Type B pancreatic cell (in vitro differentiated cells): ENCODE data around the gene CCDC9B. TPM values are rescaled to one million over a fixed set of nuclear protein-coding genes. Genes with fewer than 3 reads are reported as not detected.

ENCODE experiments used
- DNase-seq: peaks from one replicate; pipeline ENCODE4 v3.0.0; 2021; ENCODE audit warnings: mixed read lengths; ENCODE audit not compliant: unreplicated experiment; ENCODE audit errors: extremely low spot score
- H3K27ac Mint-ChIP-seq: 2 replicates; pipeline ENCODE4 v1.8.0; 2021; ENCODE audit warnings: mild to moderate bottlenecking, mixed read lengths
- H3K27me3 Mint-ChIP-seq: 2 replicates; pipeline ENCODE4 v1.8.0; 2021; ENCODE audit warnings: mixed read lengths
- H3K36me3 Mint-ChIP-seq: 2 replicates; pipeline ENCODE4 v1.8.0; 2021; ENCODE audit warnings: mixed read lengths
- H3K4me1 Mint-ChIP-seq: one replicate; pipeline ENCODE4 v1.8.0; 2021; ENCODE audit warnings: mixed read lengths; ENCODE audit not compliant: unreplicated experiment
- H3K4me3 Mint-ChIP-seq: 2 replicates; pipeline ENCODE4 v1.8.0; 2021; ENCODE audit warnings: mild to moderate bottlenecking, mixed read lengths
- H3K9me3 Mint-ChIP-seq: 2 replicates; pipeline ENCODE4 v1.8.0; 2021; ENCODE audit warnings: mixed read lengths
- CTCF ChIP-seq: fragments of 200-600 bp; sonication (generic); conservative IDR thresholded peaks from 2 replicates; pipeline ENCODE4 v1.5.0; 2021; ENCODE audit warnings: antibody characterized with exemption, mild to moderate bottlenecking
- total RNA-seq: library from RNA; stranded (reverse); gene quantifications from 2 replicates; pipeline ENCODE4 v1.2.1, GENCODE V29; 2021; ENCODE audit warnings: low replicate concordance

Gene CCDC9B
- total RNA-seq, 1 donor from 2014 or later = 2.4 TPM

- Mint-ChIP-seq H3K36me3 (no peaks in the 10 kb centered on the region), H3K4me1 (peaks cover 18% of the 10 kb centered on the region), H3K27me3 (peaks cover 32% of the 10 kb centered on the region), H3K9me3 (no peaks in the 10 kb centered on the region), H3K4me3 (no peak overlapping the region), H3K27ac (no peak overlapping the region)
- DNase-seq = no peak
- TF ChIP-seq CTCF = no peak
These were observed 34.4 kb downstream of the CCDC9B start for GRCh38 chr15:40306371-40306770.

- Mint-ChIP-seq H3K27ac (no peak overlapping the region), H3K27me3 (peaks cover 27% of the 10 kb centered on the region), H3K4me1 (peaks cover 19% of the 10 kb centered on the region), H3K4me3 (no peak overlapping the region), H3K36me3 (no peaks in the 10 kb centered on the region), H3K9me3 (no peaks in the 10 kb centered on the region)
- no peak for TF ChIP-seq CTCF
- no peak for DNase-seq
These were observed 35.5 kb downstream of the CCDC9B start for GRCh38 chr15:40305281-40305680.

GRCh38 chr15:40303576-40303975 lies 37.2 kb downstream of the CCDC9B start:
- no peak for TF ChIP-seq CTCF
- Mint-ChIP-seq H3K9me3 (no peaks in the 10 kb centered on the region), H3K4me3 (no peak overlapping the region), H3K27ac (no peak overlapping the region), H3K27me3 (peaks cover 18% of the 10 kb centered on the region), H3K4me1 (peaks cover 6% of the 10 kb centered on the region), H3K36me3 (no peaks in the 10 kb centered on the region)
- DNase-seq = no peak

- DNase-seq = no peak
- H3K4me3 Mint-ChIP-seq = no peak overlapping the region
- no peak for TF ChIP-seq CTCF
- H3K9me3 Mint-ChIP-seq = no peaks in the 10 kb centered on the region
- H3K4me1 Mint-ChIP-seq = peaks cover 6% of the 10 kb centered on the region
- peaks cover 18% of the 10 kb centered on the region for H3K27me3 Mint-ChIP-seq
- no peaks in the 10 kb centered on the region for H3K36me3 Mint-ChIP-seq
- H3K27ac Mint-ChIP-seq = no peak overlapping the region
These were observed 37.8 kb downstream of the CCDC9B start for GRCh38 chr15:40302981-40303380.

- no peaks in the 10 kb centered on the region for H3K36me3 Mint-ChIP-seq
- TF ChIP-seq CTCF = no peak
- no peak overlapping the region for H3K27ac Mint-ChIP-seq
- DNase-seq = no peak
- H3K4me3 Mint-ChIP-seq = no peak overlapping the region
- H3K4me1 Mint-ChIP-seq = peaks cover 6% of the 10 kb centered on the region
- H3K27me3 Mint-ChIP-seq = peaks cover 18% of the 10 kb centered on the region
- H3K9me3 Mint-ChIP-seq = no peaks in the 10 kb centered on the region
These were observed 38.4 kb downstream of the CCDC9B start for GRCh38 chr15:40302288-40302886.
